OCI-LY3 (cell line): ENCODE measurements around the gene KCNQ1.

Experiments
- H2AFZ ChIP-seq: fragments of 200-600, 300-600 bp; shearing (Covaris generic); 2 replicates; pipeline ENCODE4 v1.6.0; 2014; ENCODE audit warnings: antibody characterized with exemption, low read depth, low read length
- H3K27ac ChIP-seq: fragments of 200-600, 300-600 bp; sonication (generic); 2 replicates; pipeline ENCODE4 v1.5.1; 2014; ENCODE audit warnings: mild to moderate bottlenecking, low read length, moderate library complexity, mixed read lengths
- H3K27me3 ChIP-seq: fragments of 200-600, 300-600 bp; sonication (generic); 2 replicates; pipeline ENCODE4 v1.6.1; 2014; ENCODE audit warnings: low read depth, low read length, mixed read lengths
- H3K36me3 ChIP-seq: fragments of 200-600, 300-600 bp; sonication (generic); replicated peaks from 2 replicates; pipeline ENCODE3; 2014; ENCODE audit warnings: low read depth, low read length, mixed read lengths
- H3K4me1 ChIP-seq: fragments of 300-600, 200-600 bp; sonication (generic); 2 replicates; pipeline ENCODE4 v1.6.1; 2014; ENCODE audit warnings: low read length, mixed read lengths
- H3K4me2 ChIP-seq: fragments of 200-600, 300-600 bp; sonication (generic); 2 replicates; pipeline ENCODE4 v1.6.1; 2014; ENCODE audit warnings: low read length, mixed read lengths
- H3K4me3 ChIP-seq: fragments of 300-600, 200-600 bp; sonication (generic); 2 replicates; pipeline ENCODE4 v1.5.1; 2014; ENCODE audit warnings: antibody characterized with exemption, mild to moderate bottlenecking, low read length, moderate library complexity
- H3K79me2 ChIP-seq: fragments of 300-600, 200-600 bp; shearing (Covaris generic); 2 replicates; pipeline ENCODE4 v1.6.1; 2014; ENCODE audit warnings: mild to moderate bottlenecking, low read length, mixed read lengths
- H3K9ac ChIP-seq: fragments of 300-600, 200-600 bp; shearing (Covaris generic); 2 replicates; pipeline ENCODE4 v1.6.0; 2014; ENCODE audit warnings: mild to moderate bottlenecking, low read length, moderate library complexity
- H3K9me3 ChIP-seq: fragments of 200-600, 300-600 bp; shearing (Covaris generic); 2 replicates; pipeline ENCODE4 v1.6.1; 2014; ENCODE audit warnings: low read length, mixed read lengths; ENCODE audit not compliant: insufficient read depth
- H4K20me1 ChIP-seq: fragments of 200-600, 300-600 bp; sonication (generic); 2 replicates; pipeline ENCODE4 v1.6.1; 2016; ENCODE audit warnings: low read length, mixed read lengths; ENCODE audit not compliant: insufficient read depth
- CTCF ChIP-seq: fragments of 200-600, 300-600 bp; sonication (generic); IDR thresholded peaks from 2 replicates; pipeline ENCODE4 v1.5.1; 2014; ENCODE audit warnings: antibody characterized with exemption, low read length, low read depth
- EZH2phosphoT487 ChIP-seq: fragments of 200-600 bp; shearing (Covaris generic); IDR thresholded peaks from 2 replicates; pipeline ENCODE4 v1.6.1; 2018; ENCODE audit warnings: antibody characterized with exemption, mixed run types, low read depth

Gene KCNQ1

DNA sequence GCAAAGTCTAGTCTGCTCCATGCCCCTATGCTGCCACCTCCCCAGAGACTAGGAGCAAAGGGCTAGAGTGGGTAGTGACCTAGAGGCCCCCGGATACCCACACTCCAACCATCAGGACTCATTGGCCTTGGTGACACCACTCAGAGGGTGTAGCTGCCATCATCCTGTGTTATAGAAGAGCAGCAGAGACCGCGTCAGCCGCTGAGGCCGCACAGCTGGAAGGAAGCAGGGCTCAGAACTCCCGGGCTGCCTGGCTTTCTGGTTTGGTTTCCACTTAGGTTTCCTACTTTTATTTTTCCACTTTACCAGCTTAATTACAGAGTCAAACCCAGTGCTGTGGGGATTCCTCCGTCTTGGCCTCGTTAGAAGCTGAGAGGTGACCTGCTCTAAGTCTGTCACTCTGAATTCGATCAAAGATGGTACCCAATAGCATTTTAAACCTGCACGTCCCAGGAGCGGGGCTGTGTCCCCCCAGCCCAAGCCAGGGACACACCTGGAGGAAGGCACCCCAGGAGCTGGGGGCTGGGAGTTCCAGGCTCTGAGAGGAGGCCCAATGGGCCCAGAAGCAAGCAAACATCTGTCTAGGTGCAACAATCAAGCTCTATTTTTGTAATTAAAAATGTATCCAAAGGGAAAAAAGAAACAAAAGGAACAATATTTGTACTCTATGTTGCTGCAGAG, 442.8 kb downstream of the KCNQ1 start:
- TF ChIP-seq CTCF (no peak), EZH2phosphoT487 (no peak)
- Histone ChIP-seq H3K9me3 (no peaks in the 10 kb centered on the region), H3K36me3 (no peaks in the 10 kb centered on the region), H3K4me2 (peak overlapping the region; percentile 71), H3K27ac (no peak overlapping the region), H3K79me2 (no peaks in the 10 kb centered on the region), H3K4me3 (peak overlapping the region; percentile 47; the same call in 1 of the 2 replicates), H3K9ac (no peak overlapping the region), H2AFZ (no peak overlapping the region), H3K27me3 (no peaks in the 10 kb centered on the region), H4K20me1 (no peaks in the 10 kb centered on the region), H3K4me1 (peaks cover 23% of the 10 kb centered on the region)

- peak overlapping the region; percentile 47 for H3K4me3 ChIP-seq
- no peaks in the 10 kb centered on the region for H4K20me1 ChIP-seq
- no peaks in the 10 kb centered on the region for H3K79me2 ChIP-seq
- H3K9me3 ChIP-seq = no peaks in the 10 kb centered on the region
- H3K9ac ChIP-seq = no peak overlapping the region
- H3K27ac ChIP-seq = no peak overlapping the region
- no peaks in the 10 kb centered on the region for H3K27me3 ChIP-seq
- H3K4me2 ChIP-seq = peak overlapping the region; percentile 71
- TF ChIP-seq EZH2phosphoT487 (no peak), CTCF (peak; percentile 95)
- H3K4me1 ChIP-seq = peaks cover 24% of the 10 kb centered on the region
- no peaks in the 10 kb centered on the region for H3K36me3 ChIP-seq
- H2AFZ ChIP-seq = no peak overlapping the region
Observed at GRCh38 chr11:2888266-2888968, 443.6 kb downstream of the KCNQ1 start.

DNA sequence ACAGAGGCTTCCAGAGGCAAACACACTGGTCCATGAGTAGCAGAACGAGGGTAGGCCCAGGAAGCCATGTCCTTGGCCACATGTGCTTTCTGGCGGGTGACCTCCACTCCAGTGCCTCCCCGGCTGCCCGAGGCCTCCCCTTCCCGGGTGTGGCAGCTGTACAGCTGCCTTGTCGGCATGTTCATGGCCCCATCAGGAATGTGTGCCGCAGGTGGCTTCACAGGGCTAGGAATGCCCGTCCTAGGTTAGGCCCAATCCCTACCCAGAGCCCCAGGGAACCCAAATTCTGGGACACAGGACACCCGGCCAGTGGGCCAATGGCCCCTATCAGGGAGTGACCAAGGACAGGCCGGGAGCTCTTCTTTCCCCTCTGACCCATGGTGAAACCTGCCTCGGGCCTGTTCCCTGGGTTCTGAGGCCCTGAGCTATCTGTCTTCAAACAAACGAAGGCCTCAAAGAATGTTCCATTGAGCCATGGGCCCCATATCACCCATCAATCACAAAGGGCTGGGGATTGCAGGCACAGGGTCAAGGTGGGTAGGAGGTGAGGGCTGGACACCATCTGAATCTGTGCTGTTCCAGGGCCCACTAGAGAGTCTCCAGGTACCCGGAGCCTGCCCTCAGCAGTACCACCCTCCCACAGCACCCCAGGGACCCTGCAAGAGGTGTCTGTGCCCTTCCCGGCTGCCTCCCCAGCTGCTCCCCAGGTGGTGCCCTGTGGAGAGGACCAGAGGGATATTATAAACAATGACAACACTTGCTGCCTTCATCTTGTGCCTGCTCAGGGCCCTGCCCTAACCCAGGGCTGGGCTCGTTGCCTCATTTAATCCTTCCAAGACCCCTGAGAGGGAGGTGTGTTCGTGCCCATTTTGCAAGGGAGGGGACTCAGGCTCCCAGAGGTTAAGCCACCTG, 444.8 kb downstream of the KCNQ1 start:
- Histone ChIP-seq H3K4me1 (peaks cover 24% of the 10 kb centered on the region), H3K36me3 (no peaks in the 10 kb centered on the region), H4K20me1 (no peaks in the 10 kb centered on the region), H2AFZ (no peak overlapping the region), H3K27me3 (no peaks in the 10 kb centered on the region), H3K9me3 (no peaks in the 10 kb centered on the region), H3K27ac (no peak overlapping the region), H3K79me2 (no peaks in the 10 kb centered on the region), H3K4me3 (no peak overlapping the region), H3K9ac (peak overlapping the region; percentile 71; the same call in 1 of the 2 replicates), H3K4me2 (peak overlapping the region; percentile 83; the same call in 1 of the 2 replicates)
- TF ChIP-seq CTCF (no peak), EZH2phosphoT487 (no peak)
